GM12865 (cell line): ENCODE results near the gene ROCK2.

Experiments
- DNase-seq: peaks from one replicate; pipeline ENCODE4 v3.0.0; 2010; ENCODE audit warnings: low read depth
- H3K4me3 ChIP-seq: 2 replicates; pipeline ENCODE4 v1.5.1; 2011; ENCODE audit warnings: mild to moderate bottlenecking, low read depth, low read length, control low read depth
- CTCF ChIP-seq: IDR thresholded peaks from 2 replicates; pipeline ENCODE4 v1.5.1; 2011; ENCODE audit warnings: low read length, control low read depth, low read depth, inconsistent platforms; ENCODE audit not compliant: insufficient read depth; ENCODE audit errors: missing control alignments

Gene ROCK2

GRCh38 chr2:11292464-11293255 is 51.8 kb downstream of the ROCK2 start:
- no peak overlapping the region for H3K4me3 ChIP-seq
- no peak for TF ChIP-seq CTCF
- DNase-seq: no peak

GRCh38 chr2:11290713-11291112 is 53.7 kb downstream of the ROCK2 start:
- DNase-seq: no peak
- no peak for TF ChIP-seq CTCF
- no peak overlapping the region for H3K4me3 ChIP-seq

DNA sequence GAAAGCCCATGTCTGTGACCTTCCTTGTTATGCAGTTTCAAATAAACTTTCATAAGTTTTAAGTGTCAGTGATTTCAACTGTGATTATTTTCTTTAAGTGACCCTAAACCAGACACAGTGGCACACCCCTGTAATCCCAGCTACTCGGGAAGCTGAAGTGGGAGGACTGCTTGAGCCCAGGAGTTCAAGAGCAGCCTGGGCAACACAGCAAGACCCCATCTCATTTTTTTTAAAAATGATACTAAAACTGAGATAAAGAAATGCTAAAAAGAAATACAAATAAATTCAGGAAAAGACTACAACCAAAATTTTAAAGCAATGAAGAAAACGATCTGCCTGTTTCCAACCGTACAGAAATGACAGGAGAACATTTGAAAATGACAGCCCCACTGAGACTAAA is 54.2 kb downstream of the ROCK2 start:
- no peak overlapping the region for H3K4me3 ChIP-seq
- no peak for TF ChIP-seq CTCF
- DNase-seq: no peak

- no peak overlapping the region for H3K4me3 ChIP-seq
- no peak for DNase-seq
- no peak for TF ChIP-seq CTCF
Measured at GRCh38 chr2:11288431-11288830, 56.0 kb downstream of the ROCK2 start.

DNA sequence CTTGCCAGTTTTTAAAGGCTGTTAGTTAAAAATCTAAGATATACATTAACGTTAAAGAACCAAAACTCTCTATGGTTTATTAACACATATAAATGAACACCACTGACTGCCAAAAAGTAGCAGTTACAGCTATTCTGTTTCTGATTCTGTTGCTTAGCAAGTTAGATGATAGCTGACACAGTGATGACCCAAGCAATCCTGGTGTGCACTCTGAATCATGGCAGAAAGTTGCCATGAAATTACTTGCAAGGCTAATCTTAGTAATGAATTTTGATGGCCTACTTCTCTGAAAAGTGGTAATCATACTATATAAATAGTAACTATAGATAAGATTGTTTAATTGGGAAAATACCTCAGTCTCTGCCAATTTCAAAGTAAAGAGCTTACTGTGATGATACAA is 57.7 kb downstream of the ROCK2 start:
- no peak for DNase-seq
- H3K4me3 ChIP-seq: no peak overlapping the region
- TF ChIP-seq CTCF: no peak

DNA sequence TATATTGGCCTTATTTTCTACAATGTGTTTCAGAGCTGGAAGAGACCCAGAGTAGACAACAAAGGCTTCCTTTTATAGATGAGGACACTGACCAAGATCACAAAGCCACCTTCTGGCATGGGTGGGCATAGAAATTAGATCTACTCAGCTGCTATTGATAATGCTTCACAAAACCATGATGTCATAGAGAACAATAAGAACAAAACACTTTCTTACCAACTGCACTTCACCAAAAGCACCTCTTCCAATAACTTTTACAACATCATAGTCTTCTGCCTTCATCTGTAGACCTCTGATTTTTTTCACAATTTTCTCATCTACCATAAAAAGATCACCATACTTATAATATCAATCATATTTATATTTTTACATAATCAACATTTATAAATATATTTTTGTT is 58.1 kb downstream of the ROCK2 start:
- no peak for TF ChIP-seq CTCF
- no peak for DNase-seq
- H3K4me3 ChIP-seq: no peak overlapping the region

DNA sequence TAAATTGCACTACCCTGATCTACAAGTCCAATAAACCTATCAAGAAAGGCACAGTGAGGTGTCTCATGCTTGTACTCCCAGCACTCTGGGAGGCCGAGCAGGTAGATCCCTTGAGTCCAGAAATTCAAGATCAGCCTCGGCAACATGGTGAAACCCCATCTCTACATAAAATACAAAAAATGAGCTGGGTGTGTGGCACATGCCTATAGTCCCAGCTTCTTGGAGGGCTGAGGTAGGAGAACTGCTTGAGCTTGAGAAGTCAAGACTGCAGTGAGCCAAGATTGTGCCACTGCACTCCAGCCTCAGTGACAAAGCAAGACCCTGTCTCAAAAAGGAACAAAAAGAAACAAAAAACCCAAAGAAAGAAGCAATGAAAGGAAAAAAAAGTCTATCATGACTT is 58.9 kb downstream of the ROCK2 start:
- no peak overlapping the region for H3K4me3 ChIP-seq
- no peak for TF ChIP-seq CTCF
- no peak for DNase-seq
